GM18505 (cell line): ENCODE results near the gene TSPAN2.

Experiments used
- ATAC-seq: cut with Tn5 transposase; IDR thresholded peaks from one replicate; pipeline ENCODE4 v1.9.1; 2021; ENCODE audit not compliant: unreplicated experiment
- POLR2A ChIP-seq: IDR thresholded peaks from 4 replicates; pipeline ENCODE4 v1.6.1; 2011; ENCODE audit warnings: borderline replicate concordance; ENCODE audit not compliant: insufficient read depth, insufficient read length; ENCODE audit errors: extremely low read depth

The TSPAN2 gene

GRCh38 chr1:115123116-115123515 lies 33.8 kb upstream of the TSPAN2 start:
- TF ChIP-seq POLR2A = no peak
- ATAC-seq = no peak

DNA sequence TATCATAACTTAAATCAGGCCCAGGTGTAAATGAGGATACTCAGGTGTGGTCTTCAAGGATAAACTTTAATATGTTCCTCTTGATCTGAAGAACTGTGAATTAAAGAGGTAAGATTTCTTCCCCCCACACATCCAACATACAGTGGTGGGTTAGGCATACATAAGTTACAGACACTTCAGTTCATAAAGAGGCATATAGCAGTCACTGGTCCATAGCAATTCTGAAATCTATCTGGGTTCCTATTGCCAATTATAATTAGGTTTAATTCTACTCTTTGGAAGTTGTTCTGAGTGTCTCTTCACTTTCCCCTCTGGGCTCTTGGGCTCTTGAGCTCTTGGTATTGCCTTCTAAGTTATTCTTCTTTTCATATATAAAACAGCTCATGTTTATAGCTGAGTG lies 32.5 kb upstream of the TSPAN2 start:
- ATAC-seq = no peak
- TF ChIP-seq POLR2A = no peak

DNA sequence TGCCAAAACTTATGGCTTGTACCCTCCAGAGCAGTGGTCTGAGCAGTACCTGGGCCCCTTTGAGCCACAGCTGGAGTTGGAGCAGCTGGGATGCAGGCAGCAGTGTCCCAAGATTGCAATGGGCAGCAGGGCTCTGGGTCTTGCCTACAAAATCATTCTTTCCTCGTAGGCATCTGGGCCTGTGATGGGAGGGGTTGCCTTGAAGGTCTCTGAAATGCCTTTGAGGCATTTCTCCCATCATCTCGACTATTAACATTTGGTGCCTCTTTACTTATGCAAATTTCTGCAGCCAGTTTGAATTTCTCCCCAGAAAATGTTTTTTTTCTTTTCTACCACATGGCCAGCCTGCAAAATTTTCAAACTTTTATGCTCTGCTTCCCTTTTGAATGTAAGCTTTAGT lies 31.0 kb upstream of the TSPAN2 start:
- TF ChIP-seq POLR2A = no peak
- ATAC-seq = no peak

- ATAC-seq = no peak
- TF ChIP-seq POLR2A = no peak
Observed at GRCh38 chr1:115118611-115119010, 29.3 kb upstream of the TSPAN2 start.

DNA sequence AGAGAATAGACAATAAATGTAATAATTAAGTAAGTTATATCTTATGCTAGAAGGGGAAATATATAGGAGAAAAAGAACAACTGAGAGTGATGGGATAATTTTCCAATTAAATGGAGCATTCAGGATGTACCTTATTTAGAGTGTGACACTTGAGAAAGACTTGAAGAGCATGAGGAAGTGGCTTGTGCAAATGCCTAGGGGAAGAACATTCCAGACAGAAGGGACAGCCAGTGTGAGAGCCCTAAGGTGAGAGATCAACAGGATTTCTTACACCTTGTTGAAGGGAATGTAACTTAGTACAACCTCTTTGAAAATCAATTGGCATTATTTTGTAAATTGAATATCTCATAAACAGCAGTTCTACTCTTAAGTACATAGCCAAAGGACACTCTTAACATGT lies 28.8 kb upstream of the TSPAN2 start:
- no peak for ATAC-seq
- no peak for TF ChIP-seq POLR2A

- ATAC-seq = no peak
- TF ChIP-seq POLR2A = no peak
Observed at GRCh38 chr1:115117298-115117697, 28.0 kb upstream of the TSPAN2 start.

DNA sequence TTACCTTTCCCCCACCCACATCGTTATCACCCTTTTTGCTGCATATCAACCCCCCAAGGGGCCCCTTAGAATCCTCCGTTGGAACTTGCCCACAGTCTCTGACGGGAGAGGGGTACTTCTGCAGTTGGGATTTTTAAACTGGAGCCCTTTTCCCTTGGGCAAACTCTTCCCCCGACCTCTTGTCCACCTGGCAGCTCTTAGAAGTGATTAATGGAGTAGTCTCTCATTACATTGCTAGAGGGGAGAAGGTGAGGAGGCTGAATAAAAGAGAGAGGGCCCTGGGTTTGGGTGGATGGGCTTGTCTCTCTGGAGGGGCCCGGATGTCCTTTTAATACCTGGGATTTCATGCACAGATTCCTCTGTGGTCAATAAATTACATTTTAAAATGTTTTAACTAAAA lies 27.2 kb upstream of the TSPAN2 start:
- ATAC-seq = no peak
- no peak for TF ChIP-seq POLR2A

DNA sequence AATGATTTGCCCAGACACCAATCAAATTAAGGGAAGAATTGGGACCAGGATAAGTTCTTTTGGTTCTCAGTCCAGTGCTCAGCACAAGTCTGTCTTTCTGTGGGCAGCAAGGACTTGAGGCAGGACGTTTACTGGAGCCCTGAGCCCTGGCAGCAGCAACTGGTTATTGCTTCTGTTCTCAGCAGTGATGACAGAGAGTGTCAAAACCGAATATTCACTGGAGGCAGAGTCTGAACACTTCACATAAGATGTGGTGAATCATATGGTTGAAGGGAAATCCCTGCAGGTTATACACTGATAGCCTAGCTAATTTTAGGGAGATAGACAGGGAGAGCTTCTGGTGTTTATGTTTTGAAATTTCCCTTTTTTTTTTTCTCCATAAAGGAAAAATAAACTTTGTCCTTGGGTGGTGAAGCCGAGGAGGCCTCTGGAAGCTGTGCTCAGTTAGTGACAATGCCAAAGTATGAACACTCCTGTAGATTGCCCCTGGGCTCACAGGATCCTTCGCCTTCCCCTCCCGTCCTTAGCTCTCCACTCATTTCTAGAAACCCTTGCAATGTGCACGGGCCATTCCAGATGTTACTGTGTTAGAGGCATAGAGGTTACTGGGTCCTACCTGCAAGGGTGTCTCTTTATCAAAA lies 26.3 kb upstream of the TSPAN2 start:
- no peak for TF ChIP-seq POLR2A
- ATAC-seq = no peak

- no peak for TF ChIP-seq POLR2A
- ATAC-seq = no peak
Observed at GRCh38 chr1:115114308-115114707, 25.0 kb upstream of the TSPAN2 start.

GRCh38 chr1:115113766-115114165 lies 24.5 kb upstream of the TSPAN2 start:
- no peak for TF ChIP-seq POLR2A
- no peak for ATAC-seq

- no peak for ATAC-seq
- no peak for TF ChIP-seq POLR2A
Observed at GRCh38 chr1:115112496-115113375, 23.4 kb upstream of the TSPAN2 start.

DNA sequence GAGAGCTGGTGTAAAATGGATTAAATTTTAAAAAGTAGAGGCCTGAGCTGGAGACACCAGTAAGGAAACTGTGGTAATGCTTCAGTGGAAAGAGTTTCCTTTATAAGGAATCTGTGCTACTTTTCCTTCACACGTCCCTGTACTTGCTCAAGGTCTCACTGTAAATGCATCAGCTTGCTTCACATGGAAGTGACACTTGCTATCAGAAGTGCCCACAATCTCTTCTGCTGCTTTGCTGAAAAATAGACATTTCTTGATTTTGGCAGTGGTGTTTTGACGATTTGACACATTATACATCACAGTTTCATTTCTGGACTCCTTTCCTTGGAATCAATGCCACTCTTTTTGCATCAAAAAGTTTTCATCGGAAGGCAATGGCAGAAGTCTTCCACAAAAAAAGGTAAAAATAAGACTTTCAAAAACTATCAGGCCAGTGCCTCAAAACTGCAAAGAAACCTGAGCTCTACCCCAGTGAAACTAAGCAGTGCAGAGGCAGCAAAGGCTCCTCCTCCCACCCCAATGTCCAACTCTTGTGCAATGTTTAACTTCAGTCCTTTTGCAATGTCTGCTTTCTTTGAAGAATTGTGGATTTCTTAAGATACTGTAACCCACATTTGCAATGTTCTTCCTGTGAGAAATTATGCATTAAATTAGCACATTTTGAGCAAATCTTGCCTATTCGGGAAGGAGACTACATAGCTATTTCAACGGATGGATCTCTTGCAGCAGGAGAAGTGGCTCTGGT lies 18.4 kb upstream of the TSPAN2 start:
- ATAC-seq = no peak
- no peak for TF ChIP-seq POLR2A

DNA sequence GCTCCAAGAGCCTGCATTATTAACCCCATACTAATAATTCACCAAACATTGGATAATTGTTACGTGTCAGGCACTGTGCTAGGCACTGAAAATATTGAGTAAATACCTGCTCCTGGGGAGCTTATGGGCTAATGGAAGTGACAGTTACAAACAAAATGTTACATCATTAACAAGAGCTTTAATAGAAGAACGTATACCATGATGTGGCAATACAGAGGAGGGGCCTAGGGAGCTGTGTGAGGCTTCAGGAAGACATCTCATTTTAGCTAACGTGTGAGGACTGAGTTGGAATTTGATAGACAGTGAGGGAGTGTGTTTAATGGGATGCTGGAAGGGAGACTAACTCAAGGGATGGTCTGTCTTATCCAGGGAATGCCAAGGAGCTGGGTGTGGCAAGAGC lies 16.5 kb upstream of the TSPAN2 start:
- ATAC-seq = no peak
- no peak for TF ChIP-seq POLR2A

GRCh38 chr1:115099693-115100050 lies 10.4 kb upstream of the TSPAN2 start:
- no peak for ATAC-seq
- no peak for TF ChIP-seq POLR2A

DNA sequence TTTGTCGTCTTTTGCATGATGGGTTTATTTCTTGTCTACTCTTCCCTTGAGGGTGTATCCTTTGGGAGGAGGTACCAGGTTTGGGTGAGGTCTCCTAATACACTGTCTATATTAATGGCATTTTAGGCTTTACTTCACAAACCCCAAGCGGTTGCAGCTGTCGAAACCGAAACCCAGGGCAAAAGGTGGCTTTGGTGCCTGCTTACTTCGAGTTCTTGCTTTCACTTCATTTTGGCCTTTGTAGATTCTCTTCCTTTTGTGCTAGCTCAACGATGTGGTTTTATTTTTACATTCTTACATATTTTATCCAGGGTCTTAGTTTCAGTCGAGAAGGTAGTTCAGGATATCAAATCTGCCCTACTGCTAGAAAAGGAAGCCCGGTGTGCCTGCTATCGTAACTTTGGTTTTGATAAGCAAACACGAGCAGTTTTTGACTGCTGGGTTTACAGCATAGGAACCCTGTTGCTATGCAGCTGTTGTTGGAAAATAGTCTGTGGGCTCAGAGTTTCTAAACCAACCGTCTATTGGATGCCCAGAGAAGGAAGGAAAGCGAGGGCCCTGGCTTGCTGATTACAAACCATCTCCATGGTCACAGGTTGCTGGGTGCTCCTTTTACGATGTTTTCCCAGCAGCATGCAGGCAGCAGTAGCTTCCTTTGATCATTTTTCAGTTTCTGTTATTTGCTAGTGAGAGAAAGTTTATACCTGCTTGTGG lies 9.8 kb upstream of the TSPAN2 start:
- no peak for TF ChIP-seq POLR2A
- peak; percentile 86 for ATAC-seq
